ENCODE measurements around the gene NKAIN1.
"Not testable (repeated sequence)": the region's sequence is repeated elsewhere in the genome, so short reads cannot be mapped to it uniquely, and the experiment has no call there.

The NKAIN1 gene

GRCh38 chr1:31201931-31202360, 37.7 kb downstream of the NKAIN1 start:
- no peak overlapping the region for H3K9ac ChIP-seq
- H4K20me1 ChIP-seq, result no peaks in the 10 kb centered on the region
- TF ChIP-seq Cebpa-rat (IDR thresholded peaks at IDR 0.05), result no peak
- no peak overlapping the region for H3K4me3 ChIP-seq
- H3K9me3 ChIP-seq, result no peaks in the 10 kb centered on the region
- H3K4me1 ChIP-seq, result no peaks in the 10 kb centered on the region
- no peak overlapping the region for H3K4me2 ChIP-seq
- no peaks in the 10 kb centered on the region for H3K27me3 ChIP-seq
- H3K27ac ChIP-seq, result no peak overlapping the region
- no peaks in the 10 kb centered on the region for H3K36me3 ChIP-seq

GRCh38 chr1:31199949-31200348, 39.7 kb downstream of the NKAIN1 start:
- Histone ChIP-seq H3K9me3 (no peaks in the 10 kb centered on the region), H3K36me3 (no peaks in the 10 kb centered on the region)

GRCh38 chr1:31199236-31199790, 40.4 kb downstream of the NKAIN1 start:
- H3K36me3 ChIP-seq, result no peaks in the 10 kb centered on the region
- TF ChIP-seq Cebpa-rat (IDR thresholded peaks at IDR 0.05), result no peak
- H3K27ac ChIP-seq, result no peak overlapping the region
- H3K4me3 ChIP-seq, result no peak overlapping the region
- no peak overlapping the region for H3K4me2 ChIP-seq
- H3K9ac ChIP-seq, result no peak overlapping the region
- H3K9me3 ChIP-seq, result no peaks in the 10 kb centered on the region
- no peaks in the 10 kb centered on the region for H3K4me1 ChIP-seq
- H3K27me3 ChIP-seq, result no peaks in the 10 kb centered on the region
- no peaks in the 10 kb centered on the region for H4K20me1 ChIP-seq

More at GRCh38 chr1:31199949-31200348, 39.7 kb downstream of the NKAIN1 start:
- no peaks in the 10 kb centered on the region for H3K27me3 ChIP-seq
- H4K20me1 ChIP-seq, result no peaks in the 10 kb centered on the region
- no peaks in the 10 kb centered on the region for H3K4me1 ChIP-seq
- no peak overlapping the region for H3K4me2 ChIP-seq
- H3K27ac ChIP-seq, result no peak overlapping the region
- no peak overlapping the region for H3K4me3 ChIP-seq
- TF ChIP-seq Cebpa-rat (IDR thresholded peaks at IDR 0.05), result no peak
- H3K9ac ChIP-seq, result no peak overlapping the region

- H3K4me1 ChIP-seq, result no peaks in the 10 kb centered on the region
- no peaks in the 10 kb centered on the region for H3K36me3 ChIP-seq
- H3K9me3 ChIP-seq, result no peaks in the 10 kb centered on the region
- no peak overlapping the region for H3K4me3 ChIP-seq
- TF ChIP-seq Cebpa-rat (IDR thresholded peaks at IDR 0.05), result no peak
- H3K4me2 ChIP-seq, result no peak overlapping the region
- H4K20me1 ChIP-seq, result no peaks in the 10 kb centered on the region
- H3K9ac ChIP-seq, result no peak overlapping the region
- no peaks in the 10 kb centered on the region for H3K27me3 ChIP-seq
- no peak overlapping the region for H3K27ac ChIP-seq
These were observed 41.1 kb downstream of the NKAIN1 start for GRCh38 chr1:31198600-31198999.

- Histone ChIP-seq H3K4me1 (no peaks in the 10 kb centered on the region), H3K4me2 (no peak overlapping the region), H3K4me3 (no peak overlapping the region), H3K36me3 (no peaks in the 10 kb centered on the region), H3K9me3 (no peaks in the 10 kb centered on the region), H3K27me3 (no peaks in the 10 kb centered on the region), H3K27ac (no peak overlapping the region), H3K9ac (no peak overlapping the region), H4K20me1 (no peaks in the 10 kb centered on the region)
- TF ChIP-seq Cebpa-rat (IDR thresholded peaks at IDR 0.05), result no peak
These were observed 41.5 kb downstream of the NKAIN1 start for GRCh38 chr1:31198150-31198549.

GRCh38 chr1:31196685-31197084, 43.0 kb downstream of the NKAIN1 start:
- Histone ChIP-seq H3K9ac (no peak overlapping the region), H3K4me2 (no peak overlapping the region), H3K9me3 (no peaks in the 10 kb centered on the region), H3K27ac (no peak overlapping the region), H3K4me3 (no peak overlapping the region), H3K27me3 (no peaks in the 10 kb centered on the region), H3K4me1 (no peaks in the 10 kb centered on the region), H3K36me3 (no peaks in the 10 kb centered on the region), H4K20me1 (no peaks in the 10 kb centered on the region)
- TF ChIP-seq Cebpa-rat (IDR thresholded peaks at IDR 0.05), result no peak

- H3K4me1 ChIP-seq, H3K27ac ChIP-seq, H3K36me3 ChIP-seq, H3K4me3 ChIP-seq, H4K20me1 ChIP-seq, H3K4me2 ChIP-seq, H3K27me3 ChIP-seq, H3K9ac ChIP-seq, H3K9me3 ChIP-seq: not testable (repeated sequence)
These were observed 44.4 kb downstream of the NKAIN1 start for GRCh38 chr1:31195267-31195666.

- Histone ChIP-seq H4K20me1 (no peaks in the 10 kb centered on the region), H3K27me3 (no peaks in the 10 kb centered on the region), H3K9me3 (no peaks in the 10 kb centered on the region), H3K27ac (no peak overlapping the region), H3K36me3 (no peaks in the 10 kb centered on the region), H3K4me1 (no peaks in the 10 kb centered on the region), H3K9ac (no peak overlapping the region), H3K4me3 (no peak overlapping the region), H3K4me2 (no peak overlapping the region)
- no peak for TF ChIP-seq Cebpa-rat (IDR thresholded peaks at IDR 0.05)
These were observed 46.0 kb downstream of the NKAIN1 start for GRCh38 chr1:31193729-31194128.

GRCh38 chr1:31191281-31191680, 48.4 kb downstream of the NKAIN1 start:
- no peaks in the 10 kb centered on the region for H3K27me3 ChIP-seq
- H4K20me1 ChIP-seq, result no peaks in the 10 kb centered on the region
- H3K9ac ChIP-seq, result no peak overlapping the region
- no peak overlapping the region for H3K4me2 ChIP-seq
- no peak for TF ChIP-seq Cebpa-rat (IDR thresholded peaks at IDR 0.05)
- H3K36me3 ChIP-seq, result no peaks in the 10 kb centered on the region
- H3K4me1 ChIP-seq, result no peaks in the 10 kb centered on the region
- no peak overlapping the region for H3K4me3 ChIP-seq
- no peak overlapping the region for H3K27ac ChIP-seq
- no peaks in the 10 kb centered on the region for H3K9me3 ChIP-seq

DNA sequence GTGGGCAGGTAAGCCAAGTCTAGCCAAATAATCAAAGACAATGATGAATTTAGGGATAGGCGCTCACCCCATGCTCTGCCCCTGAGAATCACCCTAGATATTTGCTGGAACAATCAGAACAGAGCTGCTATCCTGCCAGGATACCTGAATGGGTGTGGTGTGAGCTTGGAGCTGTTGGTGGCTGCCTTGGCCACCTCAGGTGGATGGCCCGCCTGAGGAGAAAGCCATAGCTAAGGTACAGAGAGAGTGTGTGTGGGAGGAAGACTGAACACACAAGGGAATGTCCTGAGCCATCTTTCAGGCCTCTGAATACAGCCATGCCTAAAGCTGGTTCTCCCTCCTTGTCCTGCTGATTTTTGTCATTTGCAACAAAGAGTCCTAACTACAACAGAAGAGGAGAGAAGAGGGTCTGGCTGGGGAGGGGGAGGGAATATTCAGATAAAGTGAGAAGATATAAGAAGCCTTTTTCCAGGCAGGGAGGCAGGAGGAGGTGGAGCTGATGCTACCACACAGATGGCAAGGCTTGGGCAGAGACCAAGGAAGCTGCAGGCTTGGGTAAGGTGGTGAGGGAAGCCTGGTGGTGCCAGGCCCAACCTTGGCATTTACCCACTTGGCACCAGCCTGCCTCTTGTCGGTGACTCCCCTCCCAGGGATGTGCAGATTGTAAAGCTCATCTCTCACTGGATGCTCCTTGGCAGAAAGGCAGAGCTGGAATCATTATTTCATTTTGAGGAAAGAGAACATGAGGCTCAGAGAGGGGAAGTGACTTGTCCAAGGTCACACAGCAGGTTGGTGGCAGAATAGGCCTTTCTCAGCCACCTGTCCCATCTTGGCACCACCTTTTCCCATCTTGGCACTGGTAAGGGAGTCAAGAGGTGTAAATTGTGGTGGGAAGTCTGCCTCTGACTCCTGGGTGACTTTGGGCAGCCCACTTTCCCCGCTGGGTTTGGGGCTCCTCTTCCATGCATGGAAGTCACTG, 49.7 kb downstream of the NKAIN1 start:
- H3K9me3 ChIP-seq, result no peaks in the 10 kb centered on the region
- H3K27ac ChIP-seq, result no peak overlapping the region
- TF ChIP-seq Cebpa-rat (IDR thresholded peaks at IDR 0.05), result no peak
- no peak overlapping the region for H3K4me2 ChIP-seq
- H4K20me1 ChIP-seq, result no peaks in the 10 kb centered on the region
- H3K4me1 ChIP-seq, result peaks cover 5% of the 10 kb centered on the region
- H3K27me3 ChIP-seq, result no peaks in the 10 kb centered on the region
- H3K36me3 ChIP-seq, result no peaks in the 10 kb centered on the region
- H3K4me3 ChIP-seq, result no peak overlapping the region
- H3K9ac ChIP-seq, result no peak overlapping the region
